Measurements from ENCODE around the gene GORASP1. TPM values are rescaled to one million over a fixed set of nuclear protein-coding genes. Genes with fewer than 3 reads are reported as not detected.

The GORASP1 gene
- total RNA-seq, 2 experiments from 2014 or later, result 51.5 to 59.9 TPM

- Histone ChIP-seq H3K9me3 (ENCODE audit: low read length) (no peaks in the 10 kb centered on the region), H3K4me2 (ENCODE audit: low read length) (no peak overlapping the region), H3K4me3 (ENCODE audit: low read depth, low read length, poor library complexity, severe bottlenecking) (no peak overlapping the region), H3K79me2 (ENCODE audit: insufficient read depth, low read depth, low read length) (peaks cover 6% of the 10 kb centered on the region; the same call in 1 of the 2 replicates), H4K20me1 (ENCODE audit: insufficient read depth, low read length) (no peaks in the 10 kb centered on the region), H3K36me3 (ENCODE audit: insufficient read depth, low read length) (peaks cover 60% of the 10 kb centered on the region), H3K9me2 (ENCODE audit: insufficient read depth, low read length) (no peaks in the 10 kb centered on the region), H3K27ac (ENCODE audit: low read depth, low read length, poor library complexity, severe bottlenecking) (peak overlapping the region; percentile 9), H3K4me1 (ENCODE audit: insufficient read depth, low read length, poor library complexity, severe bottlenecking) (peaks cover 45% of the 10 kb centered on the region), H2AFZ (ENCODE audit: low read length) (no peak overlapping the region)
- ChIA-PET POLR2A (interaction anchor here (0.6 kb wide), 2 partner anchors 91 to 124 kb away, joined by 3 read pairs; partner anchors contain the start of gene XIRP1), CTCF (ENCODE audit: unreplicated experiment) (no interaction called here)
- intact Hi-C loops (cut with micrococcal nuclease; ENCODE audit: unreplicated experiment), result loop anchor here (1.0 to 2.0 kb wide), 2 partner anchors 80 to 187 kb away; no protein-coding TSS in a partner anchor
- no TSS peak for BruUV-seq (replicated peaks)
- peak; percentile 71 for DNase-seq (ENCODE audit: low spot score)
- TF ChIP-seq EZH2phosphoT487 (IDR thresholded peaks at IDR 0.05; ENCODE audit: borderline replicate concordance, low read depth, low read length), result no peak
- TF ChIP-seq CTCF (conservative IDR thresholded peaks at IDR 0.05; ENCODE audit: low read length), result peak; percentile 89
These were observed 6.3 kb downstream of the GORASP1 start for GRCh38 chr3:39101022-39101689.

GRCh38 chr3:39100500-39100886 lies 6.9 kb downstream of the GORASP1 start:
- ChIA-PET POLR2A (interaction anchor here (0.6 kb wide), 2 partner anchors 92 to 124 kb away, joined by 3 read pairs; partner anchors contain the start of gene XIRP1), CTCF (ENCODE audit: unreplicated experiment) (no interaction called here)
- peaks cover 38% of the 10 kb centered on the region for H3K4me1 ChIP-seq (ENCODE audit: insufficient read depth, low read length, poor library complexity, severe bottlenecking)
- no peaks in the 10 kb centered on the region for H3K79me2 ChIP-seq (ENCODE audit: insufficient read depth, low read depth, low read length)
- no peak overlapping the region for H3K4me3 ChIP-seq (ENCODE audit: low read depth, low read length, poor library complexity, severe bottlenecking)
- DNase-seq (ENCODE audit: low spot score), result no peak
- no peak overlapping the region for H3K27ac ChIP-seq (ENCODE audit: low read depth, low read length, poor library complexity, severe bottlenecking)
- no peaks in the 10 kb centered on the region for H4K20me1 ChIP-seq (ENCODE audit: insufficient read depth, low read length)
- no peak overlapping the region for H3K4me2 ChIP-seq (ENCODE audit: low read length)
- H2AFZ ChIP-seq (ENCODE audit: low read length), result no peak overlapping the region
- TF ChIP-seq EZH2phosphoT487 (IDR thresholded peaks at IDR 0.05; ENCODE audit: borderline replicate concordance, low read depth, low read length) (no peak), CTCF (conservative IDR thresholded peaks at IDR 0.05; ENCODE audit: low read length) (no peak)
- intact Hi-C loops (cut with micrococcal nuclease; ENCODE audit: unreplicated experiment), result loop anchor here (2.0 kb wide), 1 partner anchor 80 kb away; no protein-coding TSS in a partner anchor
- no peaks in the 10 kb centered on the region for H3K9me2 ChIP-seq (ENCODE audit: insufficient read depth, low read length)
- no peaks in the 10 kb centered on the region for H3K9me3 ChIP-seq (ENCODE audit: low read length)
- no TSS peak for BruUV-seq (replicated peaks)
- peaks cover 67% of the 10 kb centered on the region for H3K36me3 ChIP-seq (ENCODE audit: insufficient read depth, low read length)

Data from OCI-LY7 (cell line).